ENCODE data around the gene IL1R1.

- no peak for TF ChIP-seq POLR2A (IDR thresholded peaks at IDR 0.05; ENCODE audit: extremely low read depth, insufficient read length)
- no peak for TF ChIP-seq CTCF (IDR thresholded peaks at IDR 0.05; ENCODE audit: low read depth, low read length)
- no peak for TF ChIP-seq MYC (IDR thresholded peaks at IDR 0.05; ENCODE audit: low read depth, low read length)
- no peak for TF ChIP-seq MAX (IDR thresholded peaks at IDR 0.05; ENCODE audit: low read depth, low read length)
Observed at GRCh38 chr2:102140377-102140776, 2.2 kb upstream of the IL1R1 start.
